TTC549 (cell line): ENCODE data around the gene FUS.

Experiments
- FAIRE-seq: peaks from 2 replicates; lab custom pipeline; 2012; peaks lifted over from hg19 to GRCh38; lab: Jason Lieb, UNC

The FUS gene

DNA sequence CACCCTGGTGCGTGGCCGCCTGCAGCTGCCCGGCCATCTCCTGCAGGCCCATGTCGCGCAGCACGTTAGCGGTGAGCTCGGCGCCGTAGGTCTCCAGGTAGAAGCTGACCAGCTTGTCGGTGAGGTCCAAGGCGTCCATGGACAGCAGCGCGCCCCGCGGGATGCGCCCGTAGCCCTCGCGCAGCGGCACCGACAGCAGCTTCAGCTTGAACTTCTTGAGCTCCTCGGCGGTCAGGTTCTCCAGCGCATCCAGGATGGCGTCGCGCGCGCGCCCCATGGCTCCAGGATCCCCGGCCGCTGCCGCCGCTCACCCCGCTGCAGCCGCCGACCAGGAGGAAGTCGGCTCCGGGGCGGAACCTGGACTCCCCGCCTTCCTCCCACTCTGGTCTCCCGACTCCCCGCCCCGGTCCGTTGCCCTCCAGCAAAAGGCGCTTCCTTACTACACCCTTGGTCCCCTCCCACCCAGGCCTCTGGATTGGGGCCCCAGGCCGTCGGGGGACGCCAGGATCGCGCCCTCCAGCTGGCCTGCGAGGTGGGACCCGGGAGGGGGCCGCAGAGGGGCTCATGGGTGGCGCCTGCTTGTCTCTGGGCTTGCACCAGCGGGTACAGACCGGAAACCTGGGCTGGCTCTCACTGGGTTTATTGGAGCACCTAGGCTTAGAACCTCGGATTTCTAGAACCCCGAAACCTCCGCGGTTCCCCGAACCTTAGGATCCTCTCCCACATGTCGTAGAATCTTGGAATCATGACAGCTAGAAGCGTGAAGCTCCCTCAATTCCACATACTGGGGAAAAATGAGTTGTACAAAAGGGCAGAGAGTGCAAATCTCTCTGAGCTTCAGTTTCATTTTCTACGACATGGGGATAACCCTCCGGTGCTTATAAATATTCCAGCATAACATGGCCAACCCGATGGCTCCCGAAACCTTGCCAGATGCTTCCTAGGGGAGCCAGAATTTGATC, 22.8 kb downstream of the FUS start, which contains the start of gene PYCARD:
TSS of gene PYCARD (minus strand) at position 347 of the 962 bp plus-strand sequence. CDS start at position 277, 70 bp downstream.
- FAIRE-seq: no peak

DNA sequence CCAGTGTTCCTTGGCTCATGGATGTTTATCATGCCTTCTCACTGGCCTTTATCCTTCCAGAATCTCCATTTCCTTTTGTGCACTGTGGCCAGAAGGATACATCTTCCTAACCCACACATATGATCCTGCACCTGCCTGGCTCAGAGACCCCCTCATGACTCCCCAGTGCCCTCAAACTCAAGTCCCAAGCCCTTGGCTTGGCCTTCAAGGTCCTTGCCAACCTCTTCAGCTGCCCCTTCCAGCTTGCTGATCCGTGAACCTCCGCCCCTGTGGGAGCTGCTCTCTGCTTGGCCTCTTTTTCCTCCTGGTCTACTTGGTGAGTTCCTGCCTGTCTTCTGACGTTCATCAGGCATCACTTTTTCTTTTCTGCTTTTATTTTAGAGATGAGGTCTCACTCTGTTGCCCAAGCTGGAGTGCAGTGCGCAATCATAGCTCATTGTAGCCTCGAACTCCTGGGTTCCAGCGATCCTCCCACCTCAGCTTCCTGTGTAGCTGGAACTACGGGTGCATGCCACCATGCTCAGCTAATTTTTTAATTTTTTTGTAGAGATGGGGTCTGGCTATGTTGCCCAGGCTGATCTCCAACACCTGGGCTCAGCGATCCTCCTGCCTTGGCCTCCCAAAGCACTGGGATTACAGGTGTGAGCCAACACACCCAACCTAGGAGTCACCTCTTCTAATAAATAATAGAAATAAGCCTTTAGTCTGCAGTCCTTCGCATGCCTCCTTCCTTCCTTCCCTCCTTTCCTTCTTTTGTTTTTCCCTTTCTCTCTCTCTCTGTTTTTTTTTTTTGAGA, 25.1 kb downstream of the FUS start:
- FAIRE-seq: no peak

DNA sequence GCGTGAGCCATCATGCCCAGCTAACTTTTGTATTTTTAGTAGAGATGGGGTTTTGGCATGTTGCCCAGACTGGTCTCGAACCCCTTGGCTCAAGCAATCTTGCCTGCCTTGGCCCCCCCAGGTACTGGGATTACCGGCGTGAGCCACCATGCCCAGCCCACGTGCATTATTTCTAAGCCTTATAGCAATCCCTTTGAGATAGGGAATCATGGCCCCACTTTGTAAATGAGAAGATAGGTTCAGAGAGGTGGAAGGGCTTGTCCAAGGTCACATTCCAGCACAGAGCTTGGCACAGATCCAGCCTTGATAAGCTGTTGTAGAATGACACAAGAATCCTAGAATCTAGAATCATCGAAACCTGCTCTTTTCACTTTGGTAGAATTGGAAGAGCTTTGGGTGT, 26.8 kb downstream of the FUS start:
- FAIRE-seq: no peak

DNA sequence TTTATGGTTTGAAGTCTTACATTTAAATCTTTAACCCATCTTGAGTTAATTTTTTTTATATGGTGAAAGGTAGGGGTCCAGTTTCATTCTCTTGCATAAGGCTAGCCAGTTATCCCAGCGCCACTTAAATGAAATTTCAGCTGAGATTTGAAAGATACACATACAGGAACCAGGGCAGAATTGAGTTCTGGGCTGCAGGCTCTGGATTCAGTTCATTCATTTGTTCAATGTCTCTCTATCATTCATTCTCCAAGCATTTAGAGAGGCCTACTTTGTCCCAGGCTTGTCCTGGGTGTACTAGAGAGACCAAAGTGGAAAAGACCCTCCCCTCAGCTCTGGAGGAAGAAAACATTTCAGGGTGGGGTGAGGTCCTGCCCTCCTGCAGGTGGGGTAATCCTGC, 33.4 kb downstream of the FUS start:
- no peak for FAIRE-seq

DNA sequence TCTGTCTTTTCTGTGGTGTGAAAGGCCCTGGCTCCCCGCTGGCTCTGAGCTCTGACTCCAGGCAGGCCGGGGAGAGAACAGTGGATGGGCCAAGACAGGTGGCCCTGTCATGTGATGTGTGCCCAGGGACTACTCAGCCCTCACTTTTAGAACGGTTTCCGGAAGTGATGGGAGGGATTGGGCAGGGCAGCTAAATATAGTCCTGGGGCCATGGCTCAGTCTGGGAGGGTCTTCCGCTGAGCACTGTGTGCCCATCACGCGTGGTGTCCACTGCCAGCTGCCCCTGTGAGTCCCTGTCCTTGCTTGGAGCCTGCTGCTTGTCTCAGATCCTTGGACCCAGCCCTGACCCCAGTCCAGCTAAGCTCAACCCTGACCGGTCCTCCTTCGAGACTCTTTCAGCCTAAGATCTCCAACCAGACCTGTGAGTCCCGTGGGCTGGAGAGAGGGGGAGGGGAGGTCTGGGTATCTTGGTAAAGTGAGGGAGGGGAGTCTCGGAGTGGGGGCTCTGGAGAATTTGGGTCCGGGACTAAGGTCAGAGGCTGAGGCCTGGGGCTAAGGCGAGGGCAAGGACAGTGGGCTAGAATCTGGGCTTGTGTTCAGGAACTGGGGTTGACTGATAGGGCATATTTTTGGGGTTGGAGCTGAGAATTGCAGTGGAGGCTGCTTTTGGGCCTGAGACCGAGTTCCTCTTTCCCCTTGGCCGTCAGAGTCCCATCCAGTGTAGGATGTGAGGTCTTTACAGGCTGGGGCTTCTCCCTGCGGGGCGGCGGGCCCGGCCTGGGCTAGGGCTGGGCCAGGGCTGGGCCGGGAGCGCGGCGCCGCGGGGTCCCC, 34.2 kb downstream of the FUS start, which contains the start of gene TRIM72:
TSS of gene TRIM72 (plus strand) at position 243 of the 831 bp plus-strand sequence. CDS start 620 bp downstream, outside the sequence.
- no peak for FAIRE-seq

DNA sequence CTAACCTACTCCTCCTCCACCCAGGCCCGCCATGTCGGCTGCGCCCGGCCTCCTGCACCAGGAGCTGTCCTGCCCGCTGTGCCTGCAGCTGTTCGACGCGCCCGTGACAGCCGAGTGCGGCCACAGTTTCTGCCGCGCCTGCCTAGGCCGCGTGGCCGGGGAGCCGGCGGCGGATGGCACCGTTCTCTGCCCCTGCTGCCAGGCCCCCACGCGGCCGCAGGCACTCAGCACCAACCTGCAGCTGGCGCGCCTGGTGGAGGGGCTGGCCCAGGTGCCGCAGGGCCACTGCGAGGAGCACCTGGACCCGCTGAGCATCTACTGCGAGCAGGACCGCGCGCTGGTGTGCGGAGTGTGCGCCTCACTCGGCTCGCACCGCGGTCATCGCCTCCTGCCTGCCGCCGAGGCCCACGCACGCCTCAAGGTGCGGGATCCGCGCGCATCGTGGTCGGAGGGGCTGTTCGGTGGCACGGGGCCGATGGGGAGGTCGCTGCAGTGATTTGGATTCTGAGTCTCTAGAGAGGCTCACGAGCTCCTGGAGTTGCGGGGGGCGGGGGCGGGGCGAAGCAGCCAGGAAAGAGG, 34.9 kb downstream of the FUS start:
- FAIRE-seq: no peak

DNA sequence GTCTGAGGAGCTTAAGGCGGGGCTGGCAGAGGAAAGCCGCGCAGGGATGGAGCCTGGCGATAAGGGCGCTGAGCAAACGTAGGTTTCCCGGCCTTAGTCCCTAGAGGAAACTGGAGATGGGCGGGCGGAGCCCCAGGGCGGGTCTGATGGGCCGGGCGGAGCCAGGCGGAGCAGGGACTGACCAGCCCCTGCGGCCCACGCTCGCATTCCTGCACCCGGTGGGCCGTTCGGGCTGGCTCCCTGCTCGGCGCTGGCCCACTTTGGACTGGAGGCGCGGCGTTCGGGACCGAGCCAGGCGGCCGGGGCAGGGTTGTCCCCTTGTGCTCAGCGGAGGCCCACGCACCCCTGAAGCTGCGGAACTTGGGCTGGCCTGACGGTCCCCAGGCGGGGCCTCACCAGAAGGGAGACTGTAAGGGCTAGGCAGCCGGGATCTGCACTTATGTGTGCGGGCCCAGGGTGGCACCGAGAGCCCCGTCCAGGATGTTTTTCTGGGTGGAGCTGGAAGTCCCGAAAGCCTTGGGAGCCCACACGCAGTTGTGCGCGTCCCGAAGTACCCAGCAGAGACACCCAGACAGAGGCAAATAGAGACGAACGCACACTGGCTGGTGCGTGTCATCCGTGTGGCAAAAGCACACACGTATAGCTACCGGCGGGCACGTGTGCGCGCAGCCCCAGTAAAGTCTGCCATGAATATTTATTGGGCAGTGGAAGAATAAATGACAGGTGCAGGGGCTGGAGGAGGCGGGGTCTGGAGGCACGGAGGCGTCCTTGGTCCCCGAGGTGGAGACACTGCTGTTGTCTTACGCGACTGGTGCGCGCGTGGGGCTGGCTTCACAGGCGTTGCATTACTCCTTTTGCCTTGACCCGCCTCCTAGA, 35.6 kb downstream of the FUS start:
- no peak for FAIRE-seq

DNA sequence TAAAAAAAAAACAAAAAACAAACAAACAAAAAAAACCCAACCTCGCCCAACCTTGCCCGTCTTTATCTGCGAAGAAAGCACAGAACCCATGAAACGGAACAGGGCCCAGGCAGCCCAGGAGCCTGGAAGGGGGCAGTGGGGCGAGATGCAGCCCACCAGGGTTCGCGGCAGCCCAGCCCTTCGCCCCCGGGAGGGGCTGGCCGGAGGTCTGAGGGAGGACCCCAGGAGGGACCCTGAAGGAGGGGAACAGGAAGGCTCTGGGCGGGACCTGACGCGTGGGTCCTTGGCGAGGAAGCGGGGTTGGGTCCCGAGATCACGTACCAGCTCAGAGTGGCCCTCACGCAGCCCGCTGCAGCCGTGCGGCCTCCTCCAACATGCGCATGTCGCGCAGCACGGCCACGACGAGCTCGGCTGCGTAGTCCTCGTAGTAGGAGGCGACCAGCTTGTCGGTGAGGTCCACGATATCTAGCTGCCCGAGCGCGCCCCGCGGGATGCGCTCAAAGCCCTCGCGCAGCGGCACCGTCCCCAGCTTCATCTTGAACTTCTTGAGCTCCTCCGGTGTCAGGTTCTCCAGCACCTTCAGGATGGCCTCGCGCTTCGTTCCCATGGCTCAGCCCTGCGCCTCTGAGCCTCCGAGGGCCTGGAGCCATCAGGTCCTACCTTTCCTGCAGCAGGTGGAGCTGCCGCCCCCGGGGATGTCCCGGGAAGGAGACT, 36.6 kb downstream of the FUS start, which contains the start of gene PYDC1:
TSS of gene PYDC1 (minus strand) at position 714 of the 714 bp plus-strand sequence. CDS start at position 607, 107 bp downstream.
- FAIRE-seq: no peak

DNA sequence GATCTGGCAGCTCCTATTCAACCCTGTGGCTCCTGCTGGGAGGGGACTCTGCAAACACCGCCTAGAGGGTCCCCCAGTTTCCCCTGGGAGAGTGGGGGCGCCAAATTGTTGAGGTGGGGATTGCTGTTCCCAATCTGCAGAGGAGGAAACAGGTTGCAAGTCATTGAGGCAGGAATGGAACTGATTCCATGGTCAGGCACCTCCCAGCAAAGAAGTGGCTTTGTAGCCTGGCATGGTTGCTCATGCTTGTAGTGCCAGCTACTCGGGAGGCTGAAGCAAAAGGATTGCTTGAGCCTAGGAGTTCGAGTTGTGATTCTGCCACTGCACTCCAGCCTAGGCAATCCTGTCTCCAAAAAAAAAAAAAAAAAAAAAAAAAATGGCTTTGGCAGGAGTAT, 37.2 kb downstream of the FUS start:
- FAIRE-seq: no peak

DNA sequence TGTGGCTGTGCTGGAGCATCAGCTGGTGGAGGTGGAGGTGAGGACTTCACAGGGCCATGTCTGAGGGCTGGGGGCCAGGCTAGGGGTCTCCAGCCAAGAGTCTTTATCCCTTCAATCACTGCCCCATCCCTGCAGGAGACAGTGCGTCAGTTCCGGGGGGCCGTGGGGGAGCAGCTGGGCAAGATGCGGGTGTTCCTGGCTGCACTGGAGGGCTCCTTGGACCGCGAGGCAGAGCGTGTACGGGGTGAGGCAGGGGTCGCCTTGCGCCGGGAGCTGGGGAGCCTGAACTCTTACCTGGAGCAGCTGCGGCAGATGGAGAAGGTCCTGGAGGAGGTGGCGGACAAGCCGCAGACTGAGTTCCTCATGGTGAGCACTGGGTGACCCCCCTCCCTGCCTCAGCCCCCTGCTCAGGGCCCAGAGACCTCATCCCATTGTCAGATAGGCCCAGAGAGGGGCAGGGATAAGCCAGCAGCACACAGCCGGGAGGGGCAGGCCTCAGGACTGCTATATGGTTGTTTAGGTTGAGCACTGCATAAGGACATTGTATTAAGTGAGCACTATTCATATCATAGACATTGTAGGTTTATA, 39.3 kb downstream of the FUS start:
- no peak for FAIRE-seq

DNA sequence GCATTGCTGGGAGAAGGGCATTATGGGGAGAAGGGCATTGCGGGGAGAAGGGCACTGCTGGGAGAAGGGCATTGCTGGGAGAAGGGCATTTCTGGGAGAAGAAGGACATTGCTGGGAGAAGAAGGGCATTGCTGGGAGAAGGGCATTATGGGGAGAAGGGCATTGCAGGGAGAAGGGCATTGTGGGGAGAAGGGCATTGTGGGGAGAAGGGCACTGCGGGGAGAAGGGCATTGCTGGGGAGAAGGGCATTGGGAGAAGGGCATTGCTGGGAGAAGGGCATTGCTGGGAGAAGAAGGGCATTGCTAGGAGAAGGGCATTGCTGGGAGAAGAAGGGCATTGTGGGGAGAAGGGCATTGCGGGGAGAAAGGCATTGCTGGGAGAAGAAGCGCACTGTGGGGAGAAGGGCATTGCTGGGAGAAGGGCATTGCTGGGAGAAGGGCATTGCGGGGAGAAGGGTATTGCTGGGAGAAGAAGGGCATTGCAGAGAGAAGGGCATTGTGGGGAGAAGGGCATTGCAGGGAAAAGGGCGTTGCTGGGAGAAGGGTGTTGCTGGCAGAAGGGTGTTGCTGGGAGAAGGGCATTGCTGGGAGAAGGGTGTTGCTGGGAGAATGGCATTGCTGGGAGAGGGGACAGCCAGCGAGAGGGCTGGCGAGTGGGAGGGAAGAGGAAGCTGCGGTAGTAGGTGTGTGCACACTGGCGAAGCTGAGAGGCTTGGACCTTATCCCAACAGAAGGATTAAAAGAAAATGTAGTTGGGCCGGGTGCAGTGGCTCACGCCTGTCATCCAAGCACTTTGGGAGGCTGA, 41.6 kb downstream of the FUS start:
- no peak for FAIRE-seq

DNA sequence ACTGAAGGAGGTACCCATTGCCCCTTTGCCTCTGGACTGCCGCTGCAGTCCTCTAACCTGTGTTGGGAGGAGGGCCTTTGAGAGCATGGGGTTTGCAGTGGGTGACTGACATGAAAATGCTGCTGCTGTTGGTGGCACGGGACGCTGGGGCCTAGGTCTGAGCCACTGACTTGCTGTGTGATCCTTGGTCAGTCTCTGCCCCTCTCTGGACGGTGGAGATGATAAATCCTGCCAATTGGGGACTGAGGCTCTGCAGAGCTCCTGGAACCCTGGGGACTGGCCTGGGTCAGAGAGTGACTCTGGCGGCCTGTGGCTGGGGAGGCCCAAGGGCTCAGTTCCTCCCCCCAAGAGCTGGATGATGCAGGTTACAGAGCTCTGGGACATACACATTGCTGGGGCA, 43.1 kb downstream of the FUS start:
- no peak for FAIRE-seq

DNA sequence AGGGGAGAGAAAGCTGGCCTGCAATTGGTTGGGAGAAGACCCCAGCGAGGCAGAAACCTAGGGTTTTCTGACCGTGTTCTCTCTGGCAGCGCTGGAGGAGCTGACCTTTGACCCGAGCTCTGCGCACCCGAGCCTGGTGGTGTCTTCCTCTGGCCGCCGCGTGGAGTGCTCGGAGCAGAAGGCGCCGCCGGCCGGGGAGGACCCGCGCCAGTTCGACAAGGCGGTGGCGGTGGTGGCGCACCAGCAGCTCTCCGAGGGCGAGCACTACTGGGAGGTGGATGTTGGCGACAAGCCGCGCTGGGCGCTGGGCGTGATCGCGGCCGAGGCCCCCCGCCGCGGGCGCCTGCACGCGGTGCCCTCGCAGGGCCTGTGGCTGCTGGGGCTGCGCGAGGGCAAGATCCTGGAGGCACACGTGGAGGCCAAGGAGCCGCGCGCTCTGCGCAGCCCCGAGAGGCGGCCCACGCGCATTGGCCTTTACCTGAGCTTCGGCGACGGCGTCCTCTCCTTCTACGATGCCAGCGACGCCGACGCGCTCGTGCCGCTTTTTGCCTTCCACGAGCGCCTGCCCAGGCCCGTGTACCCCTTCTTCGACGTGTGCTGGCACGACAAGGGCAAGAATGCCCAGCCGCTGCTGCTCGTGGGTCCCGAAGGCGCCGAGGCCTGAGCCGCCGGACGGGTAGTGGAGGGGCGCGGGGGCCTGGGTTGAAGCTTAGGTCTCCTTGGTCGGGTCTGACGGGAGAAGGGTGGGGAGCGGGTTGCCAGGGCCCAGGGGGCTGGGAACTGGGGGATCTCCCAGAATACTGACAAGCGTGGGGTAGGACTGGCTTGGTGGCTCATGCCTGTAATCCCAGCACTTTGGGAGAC, 44.4 kb downstream of the FUS start:
- no peak for FAIRE-seq

DNA sequence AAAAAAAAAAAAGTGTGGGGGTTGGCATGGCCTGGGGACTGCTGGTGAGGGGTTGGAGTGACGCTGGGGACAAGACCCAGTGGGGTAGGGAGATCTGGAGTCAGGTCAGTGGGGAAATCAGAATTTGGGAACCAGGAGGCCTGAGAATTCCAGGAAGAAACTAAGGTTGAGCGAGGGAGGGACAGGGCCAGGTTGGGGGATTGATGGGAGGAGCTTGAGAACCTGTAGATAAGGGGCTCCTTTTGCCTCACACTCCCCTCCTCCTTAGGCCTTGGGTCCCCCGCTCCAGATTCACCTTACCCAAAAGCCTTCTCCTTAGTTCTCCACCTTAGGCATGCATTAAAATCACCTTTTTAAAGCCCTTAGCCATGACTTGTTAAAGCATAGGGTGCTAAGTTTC, 45.3 kb downstream of the FUS start:
- no peak for FAIRE-seq

DNA sequence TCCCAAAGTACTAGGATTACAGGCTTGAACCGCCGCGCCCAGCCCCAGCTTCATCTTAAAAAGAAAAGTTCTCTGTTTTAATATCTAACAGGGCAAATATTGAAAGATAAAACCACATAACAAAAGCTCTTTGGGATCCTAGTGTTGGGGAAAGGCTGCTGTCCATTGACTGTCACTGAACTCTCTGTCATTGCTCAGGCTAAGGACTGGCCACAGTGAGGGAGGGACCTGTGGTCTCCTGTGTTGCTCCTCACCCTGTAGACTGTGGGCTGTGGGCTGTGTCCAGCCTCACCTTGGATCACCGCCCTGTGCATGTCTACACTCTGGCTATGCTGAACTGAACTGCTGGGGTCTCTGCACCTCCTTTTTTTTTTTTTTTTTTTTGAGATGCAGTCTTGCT, 48.3 kb downstream of the FUS start:
- no peak for FAIRE-seq

DNA sequence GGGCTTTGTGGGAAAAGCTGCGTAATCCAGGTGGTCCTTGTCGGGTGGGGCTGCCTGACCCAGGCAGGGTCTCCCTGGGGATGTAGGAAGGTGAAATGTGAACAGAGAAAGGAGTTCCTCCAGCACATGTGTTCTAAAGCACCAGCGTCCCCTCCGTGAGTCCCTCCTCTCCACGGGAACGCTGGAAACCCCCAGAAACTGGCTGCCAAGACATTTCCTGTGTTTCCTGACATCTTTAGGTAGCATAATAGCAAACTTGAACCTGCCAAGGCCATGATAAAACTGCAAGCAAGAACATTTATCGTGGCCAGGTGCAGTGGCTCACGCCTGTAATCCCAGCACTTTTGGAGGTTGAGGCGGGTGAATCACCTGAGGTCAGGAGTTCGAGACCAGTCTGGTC, 49.6 kb downstream of the FUS start:
- no peak for FAIRE-seq

DNA sequence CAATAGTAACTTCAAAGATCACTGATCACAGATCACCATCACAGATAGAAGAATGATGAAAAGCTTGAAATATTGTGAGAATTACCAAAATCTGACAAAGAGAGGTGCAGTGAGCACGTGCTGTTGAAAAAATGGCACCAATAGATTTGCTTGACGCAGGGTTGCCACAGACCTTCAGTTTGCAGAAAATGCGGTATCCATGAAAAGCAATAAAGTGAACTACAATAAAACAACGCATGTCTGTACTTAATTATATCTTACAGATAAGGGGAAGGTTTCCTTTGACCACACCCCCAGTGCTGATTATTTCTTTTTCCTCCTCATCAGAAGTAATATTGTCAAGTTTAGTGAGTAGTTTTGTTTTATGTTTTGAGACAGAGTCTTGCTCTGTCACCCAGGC, 58.1 kb downstream of the FUS start:
- no peak for FAIRE-seq
